Stimulated activated CD8-positive, alpha-beta memory T cell treated with anti-CD3 and anti-CD28 coated beads, Interleukin-4, amount 100 ng/mL, for 1 hour (primary cell): ENCODE results near the gene GNAI1.
"Not testable (repeated sequence)": the region's sequence is repeated elsewhere in the genome, so short reads cannot be mapped to it uniquely, and the experiment has no call there.

Source experiments
- DNase-seq, 2 donors: peaks; one replicate each; pipeline ENCODE4 v3.0.0-alpha.2; 2020; ENCODE audit warnings: low read depth in 2 of 2, low spot score in 1 of 2

Gene GNAI1

DNA sequence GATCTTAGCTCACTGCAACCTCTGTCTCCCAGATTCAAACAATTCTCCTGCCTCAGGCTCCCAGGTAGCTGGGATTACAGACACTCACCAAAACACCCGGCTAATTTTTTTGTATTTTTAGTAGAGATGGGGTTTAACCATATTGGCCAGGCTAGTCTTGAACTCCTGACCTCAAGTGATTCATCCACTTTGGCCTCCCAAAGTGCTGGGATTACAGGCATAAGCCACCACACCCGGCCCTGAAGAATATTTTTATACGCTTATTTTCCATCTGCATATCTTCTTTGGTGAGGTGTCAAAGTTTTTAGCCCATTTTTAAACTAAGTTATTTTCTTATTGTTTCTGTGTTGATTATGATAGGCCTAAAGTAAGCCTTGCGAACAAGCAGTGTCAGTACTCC, 23.1 kb downstream of the GNAI1 start:
- not testable (repeated sequence) for DNase-seq

DNA sequence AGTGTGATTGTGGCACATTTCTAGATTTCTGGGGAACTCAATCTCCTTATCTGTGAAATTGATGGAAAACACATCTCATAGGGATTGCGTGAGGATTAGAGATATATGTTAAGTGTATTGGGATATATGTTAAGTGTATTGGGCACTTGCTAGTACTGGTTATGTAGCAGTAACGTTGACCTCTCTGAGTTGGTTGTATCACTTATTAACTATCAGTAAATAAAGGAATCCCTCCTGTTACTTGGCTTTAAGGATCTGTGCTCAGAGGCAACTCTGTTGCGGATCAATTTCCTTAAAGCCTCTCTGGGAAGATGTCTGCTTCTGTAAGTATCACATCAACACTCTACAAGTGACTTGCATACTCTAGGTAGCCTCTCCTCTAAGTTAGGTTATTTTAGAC, 25.2 kb downstream of the GNAI1 start:
- DNase-seq: no peak

DNA sequence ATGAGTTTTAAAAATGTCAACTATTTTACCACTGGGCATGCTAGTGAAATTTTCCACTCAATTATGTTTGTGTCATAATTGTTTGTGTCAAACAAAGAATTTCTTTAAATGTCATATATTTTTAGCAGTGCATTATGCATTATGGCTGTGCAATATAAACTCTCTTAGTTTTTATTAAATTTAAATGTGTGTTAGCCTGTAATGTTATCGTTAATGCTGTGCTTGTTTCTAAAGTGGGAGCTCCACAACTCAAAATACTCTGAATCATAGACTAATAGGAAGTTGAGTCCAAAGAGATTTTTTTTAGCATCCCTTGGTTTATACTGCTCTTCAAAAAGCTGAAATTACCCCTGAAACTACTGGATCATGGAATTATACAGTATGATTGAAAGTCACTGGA, 26.8 kb downstream of the GNAI1 start:
- no peak for DNase-seq

DNA sequence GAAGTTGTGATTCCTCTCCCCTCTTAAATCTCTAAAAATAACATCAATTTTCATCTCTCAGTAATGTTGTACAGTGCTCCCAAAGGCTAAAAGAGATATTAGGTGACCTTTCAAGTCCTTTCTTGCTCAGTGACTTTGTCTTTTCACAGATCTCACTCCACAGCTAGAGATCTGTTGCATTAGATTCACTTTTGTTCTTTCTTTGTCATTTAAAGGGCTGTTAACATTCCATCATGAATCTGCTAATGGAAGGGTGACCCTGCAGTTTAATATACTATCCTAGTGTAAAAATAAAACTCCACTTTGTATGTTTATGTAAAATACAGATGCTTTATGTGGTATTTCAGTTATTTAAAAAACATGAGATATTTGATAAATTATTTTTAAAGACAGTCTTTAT, 30.5 kb downstream of the GNAI1 start:
- no peak for DNase-seq

DNA sequence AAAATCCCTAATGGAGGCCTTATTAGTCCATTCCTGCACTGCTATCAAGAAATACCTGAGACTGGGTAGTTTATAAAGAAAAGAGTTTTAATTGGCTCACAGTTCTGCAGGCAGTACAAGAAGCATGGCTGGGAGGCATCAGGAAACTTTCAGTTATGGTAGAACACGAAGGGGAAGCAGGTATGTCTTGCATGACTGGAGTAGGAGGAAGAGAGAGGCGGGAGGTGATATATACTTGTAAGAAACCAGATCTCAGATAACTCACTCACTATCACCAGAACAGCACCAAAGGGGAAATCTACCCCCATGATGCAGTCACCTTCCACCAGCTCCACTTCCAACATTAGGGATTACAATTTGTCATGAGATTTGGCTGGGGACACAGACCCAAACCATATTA, 35.8 kb downstream of the GNAI1 start:
- no peak for DNase-seq

DNA sequence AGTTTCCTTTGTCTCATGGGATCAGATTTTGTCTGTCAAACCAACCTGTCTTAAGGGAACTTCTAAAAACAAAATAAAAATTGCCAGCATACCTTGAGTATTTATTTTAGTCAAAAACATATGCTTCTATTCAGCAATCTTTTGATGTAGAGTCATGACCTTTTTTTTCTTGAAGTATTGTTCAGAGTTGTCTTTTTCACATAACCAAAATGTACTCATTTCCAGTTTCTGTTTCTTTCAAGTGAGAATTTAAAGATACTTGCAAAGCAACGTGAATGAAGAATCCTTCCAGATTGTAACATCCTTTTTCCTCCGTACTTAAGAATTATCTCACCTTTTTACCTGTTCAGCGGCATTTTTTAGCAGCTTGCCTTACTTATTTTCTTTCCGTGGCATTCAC, 37.8 kb downstream of the GNAI1 start:
- no peak for DNase-seq

DNA sequence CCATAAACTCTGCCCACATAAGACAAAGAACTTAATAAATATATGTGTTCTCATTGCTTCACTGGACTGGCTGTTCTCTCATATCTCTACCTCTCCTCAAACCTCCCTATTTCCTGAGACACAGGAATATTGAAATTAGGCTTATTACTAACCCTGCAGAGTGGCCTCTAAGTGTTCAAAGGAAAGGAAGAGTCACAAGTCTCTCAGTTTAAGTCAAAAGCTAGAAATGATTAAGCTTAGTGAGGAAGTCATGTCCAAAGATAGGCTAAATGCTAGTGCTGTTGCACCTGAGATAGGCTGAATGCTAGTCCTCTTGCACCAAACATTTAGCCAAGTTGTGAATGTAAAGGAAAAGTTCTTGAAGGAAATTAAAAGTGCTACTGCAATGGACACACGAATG, 41.1 kb downstream of the GNAI1 start:
- DNase-seq: no peak

DNA sequence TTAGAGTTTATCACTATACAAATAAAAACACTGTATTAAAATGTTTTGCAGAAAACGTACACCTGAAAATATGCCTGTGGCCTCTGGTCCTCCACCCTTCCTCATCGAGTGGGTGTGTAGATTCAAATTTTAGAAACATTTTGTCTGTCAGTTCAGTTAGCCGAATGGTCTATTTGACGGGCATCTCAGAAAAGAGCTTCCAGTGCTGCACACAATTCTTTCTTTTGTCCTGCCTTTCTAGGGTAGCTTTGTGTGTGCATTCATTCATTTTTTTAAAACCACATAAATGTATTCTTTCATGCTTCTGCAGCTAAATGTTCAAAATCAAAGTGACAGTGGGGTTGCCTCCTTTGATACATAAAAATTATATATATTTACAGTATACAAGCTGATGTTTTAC, 46.8 kb downstream of the GNAI1 start:
- DNase-seq: no peak

DNA sequence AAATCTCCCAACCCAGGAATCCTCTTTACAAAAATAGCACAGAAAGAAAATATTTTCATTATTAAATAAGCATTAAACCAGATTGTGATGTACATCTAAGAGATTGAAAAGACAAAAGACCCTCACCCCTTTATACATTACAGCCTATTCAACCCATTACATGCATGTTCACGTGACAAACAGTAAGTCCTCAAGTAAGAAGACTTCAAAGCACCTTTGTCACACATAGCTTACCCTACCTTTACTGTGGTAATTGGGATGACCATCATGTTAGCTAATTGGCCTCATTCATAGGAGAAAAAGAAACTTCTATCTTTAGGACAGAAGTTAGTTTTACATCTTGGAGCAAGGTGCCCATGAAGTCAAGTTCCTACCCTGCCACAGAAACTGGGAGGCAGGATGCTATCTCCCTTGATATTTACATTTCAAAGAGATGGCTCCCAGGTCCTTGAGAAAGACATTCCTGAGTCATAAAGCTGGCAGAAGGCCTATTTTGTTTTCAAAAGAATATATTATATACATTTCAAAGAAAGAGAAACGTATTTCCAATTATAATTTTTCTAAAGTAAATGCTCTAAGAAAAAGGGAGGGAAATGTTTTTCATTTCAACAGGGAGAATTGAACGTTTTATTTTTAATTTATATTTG, 48.1 kb downstream of the GNAI1 start:
- no peak for DNase-seq

DNA sequence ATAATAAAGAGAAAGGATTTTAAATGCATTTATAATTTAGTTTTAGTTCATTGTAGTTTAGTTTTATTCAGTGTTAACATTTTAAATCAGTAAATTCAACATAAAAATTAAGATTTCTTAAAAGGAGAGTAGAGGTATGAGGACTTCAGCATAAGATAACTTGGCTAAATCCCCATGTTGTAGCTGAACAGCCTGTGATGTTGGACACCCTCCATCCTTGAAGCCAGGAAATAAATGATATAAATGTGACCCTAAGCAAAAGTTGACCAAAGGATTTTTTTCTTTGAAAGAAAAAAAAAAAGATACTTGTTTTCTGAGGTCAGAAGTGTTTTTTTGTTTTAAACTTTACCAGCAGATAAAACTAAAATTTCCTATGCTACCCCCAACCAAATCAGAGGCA, 48.7 kb downstream of the GNAI1 start:
- DNase-seq: no peak

DNA sequence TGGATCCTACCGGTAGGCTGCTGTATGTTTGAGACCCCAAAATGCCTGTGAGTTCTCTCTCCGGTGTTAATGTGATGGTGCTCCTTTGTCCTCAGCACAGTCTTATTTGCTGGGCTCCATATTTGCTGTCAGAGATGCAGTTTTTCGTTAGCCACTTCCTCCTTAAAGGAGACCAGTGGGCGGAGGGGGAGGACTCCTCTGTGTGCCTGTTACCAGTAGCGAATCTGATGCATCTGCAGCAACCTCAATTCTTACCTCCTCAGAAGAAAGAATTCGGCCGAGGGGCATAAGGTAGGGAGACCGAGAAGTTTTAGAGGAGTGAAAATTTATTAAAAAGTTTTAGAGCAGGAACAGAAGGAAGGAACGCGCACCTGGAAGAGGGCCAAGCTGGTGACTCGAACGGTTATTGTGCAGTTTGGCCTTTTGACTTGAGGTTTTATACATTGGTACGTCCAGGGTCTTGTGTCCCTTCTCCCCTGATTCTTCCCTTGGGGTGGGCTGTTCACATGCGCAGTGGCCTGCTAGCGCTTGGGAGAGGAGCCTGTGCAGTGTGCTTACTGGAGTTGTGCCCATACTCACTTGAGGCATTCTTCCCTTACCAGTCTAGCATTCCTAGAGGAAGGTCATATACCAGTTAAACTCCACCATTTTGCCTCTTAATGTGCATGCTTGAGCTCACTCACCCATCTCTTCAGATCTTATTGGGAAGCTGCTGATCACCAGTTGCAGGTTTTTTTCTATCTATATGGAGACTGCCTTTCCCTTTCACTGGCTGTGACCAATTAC, 49.5 kb downstream of the GNAI1 start:
- no peak for DNase-seq

DNA sequence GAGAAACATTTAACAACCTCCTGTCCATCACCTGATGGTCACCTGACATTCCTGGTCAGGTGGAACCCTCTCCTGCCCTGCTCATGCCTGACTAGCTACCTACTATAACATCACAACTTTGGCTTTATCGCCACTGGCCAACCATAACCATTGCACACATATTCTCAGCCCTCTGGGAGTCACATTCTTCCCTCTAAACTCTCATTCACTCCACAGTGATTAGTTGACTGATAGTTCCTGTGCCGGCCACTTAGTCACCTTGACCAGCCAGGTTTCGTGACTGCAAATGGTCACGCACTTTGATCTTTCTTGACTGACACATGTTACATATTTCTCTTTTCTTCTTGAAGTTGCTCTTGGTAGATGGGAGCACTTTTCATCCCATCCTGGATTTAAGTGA, 50.1 kb downstream of the GNAI1 start:
- no peak for DNase-seq

DNA sequence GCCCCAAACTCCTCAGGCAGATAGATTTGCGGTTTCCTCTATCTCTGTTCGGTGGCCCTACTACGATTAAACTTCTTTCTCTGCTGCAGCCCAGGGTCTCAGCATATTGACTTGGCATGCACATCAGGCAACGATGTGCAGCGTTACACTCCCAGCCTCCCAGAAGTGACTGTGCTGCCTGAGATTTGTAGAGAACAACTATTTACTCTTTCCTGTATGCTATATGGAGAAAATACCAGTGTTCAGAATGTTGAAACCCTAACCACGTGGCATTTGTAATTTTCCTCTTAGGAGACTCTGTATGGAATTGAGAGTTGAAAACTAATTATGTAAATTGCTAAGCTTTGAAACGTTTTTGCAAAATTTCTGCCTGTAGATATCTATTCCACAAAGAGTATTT, 50.9 kb downstream of the GNAI1 start:
- no peak for DNase-seq

DNA sequence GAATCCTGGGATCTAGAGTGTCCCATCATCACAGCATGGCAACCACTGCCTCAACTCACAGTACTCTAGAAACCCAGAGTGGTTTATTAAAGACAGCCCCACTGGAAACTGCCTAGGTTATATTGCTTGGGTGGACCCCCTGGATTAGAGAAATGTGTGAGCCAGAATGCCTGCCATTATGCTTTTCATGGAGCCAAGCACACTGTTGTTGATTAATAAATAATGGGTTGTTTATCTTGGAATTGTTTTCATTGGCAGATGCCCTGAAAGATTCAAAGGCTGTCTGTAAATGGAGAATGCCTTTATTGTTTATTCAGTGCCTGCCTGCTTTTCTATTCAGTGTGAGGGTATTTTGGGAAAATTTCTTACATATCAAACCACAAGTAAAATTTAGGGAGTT, 52.1 kb downstream of the GNAI1 start:
- no peak for DNase-seq

DNA sequence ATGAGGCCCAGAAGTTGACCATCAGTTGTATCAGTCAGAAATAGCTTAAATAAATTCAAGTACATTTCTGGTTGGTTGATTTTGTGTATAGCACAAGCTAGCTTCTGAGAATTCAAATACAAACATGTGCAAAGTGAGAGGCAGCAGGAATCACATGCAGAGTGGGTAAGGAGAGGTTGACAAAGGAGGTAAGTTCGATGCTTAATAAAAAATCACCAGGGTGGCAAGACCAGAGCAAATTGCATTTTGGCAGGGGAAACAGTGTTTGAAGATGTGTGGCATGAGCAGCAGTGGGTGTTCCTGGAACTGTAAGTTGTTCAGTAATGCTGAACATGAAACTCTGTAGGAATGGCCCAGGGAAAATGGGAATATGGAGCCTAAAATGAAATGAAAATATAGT, 52.6 kb downstream of the GNAI1 start:
- no peak for DNase-seq

DNA sequence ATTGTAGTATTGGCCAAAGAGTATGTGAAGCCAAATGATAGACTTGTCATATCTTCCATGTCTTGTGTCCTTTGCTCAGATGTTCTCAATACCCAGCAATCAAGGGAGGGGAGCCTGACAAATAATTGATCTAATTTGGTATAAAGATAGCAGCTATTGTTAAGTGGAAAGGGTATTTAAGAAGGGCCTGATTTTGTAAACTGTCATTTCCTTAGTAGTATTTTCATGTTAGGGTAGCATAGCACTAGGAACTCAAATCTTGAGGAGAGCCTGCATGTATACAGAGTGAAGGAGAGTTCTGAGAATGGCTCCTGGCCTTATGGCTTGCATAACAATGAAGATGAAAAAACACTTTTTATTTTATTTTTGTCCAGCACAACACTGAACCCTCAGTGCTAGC, 53.1 kb downstream of the GNAI1 start:
- no peak for DNase-seq

DNA sequence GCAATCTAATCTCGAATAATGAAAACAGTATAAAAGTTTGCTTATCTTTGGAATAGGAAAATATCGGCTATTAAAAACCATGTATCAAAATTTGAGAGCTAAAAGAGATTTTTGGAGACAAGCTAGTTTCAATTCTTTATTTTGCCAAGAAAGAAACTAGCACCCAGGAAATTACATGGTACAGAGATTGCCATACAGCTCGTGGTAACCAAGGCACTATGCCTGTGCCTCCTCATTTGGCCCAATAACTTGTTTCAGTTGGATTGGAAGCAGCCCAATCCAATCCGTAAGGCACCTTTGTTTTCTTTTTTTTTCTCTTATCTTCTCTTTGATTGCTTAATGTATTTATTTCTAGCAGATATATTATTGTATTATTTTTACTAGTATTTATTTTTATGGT, 55.0 kb downstream of the GNAI1 start:
- no peak for DNase-seq

DNA sequence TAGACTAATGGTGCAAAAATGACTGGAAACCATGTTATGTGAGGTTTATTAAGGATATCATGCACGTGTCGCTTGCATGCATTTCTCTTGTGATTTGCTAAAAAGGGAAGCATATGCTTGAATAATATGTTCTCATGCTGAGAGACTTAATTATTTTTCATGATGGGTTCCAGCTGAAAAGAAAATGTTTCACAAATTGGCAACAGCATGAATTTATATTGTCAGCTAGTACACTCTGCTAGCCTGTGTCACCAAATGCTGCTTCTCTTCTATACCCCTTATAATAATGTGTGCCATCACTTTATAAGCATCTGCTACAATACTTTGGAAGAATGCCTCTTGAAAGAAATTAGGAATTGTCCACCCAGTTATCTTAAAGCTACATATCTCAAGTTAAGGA, 63.0 kb downstream of the GNAI1 start:
- DNase-seq: no peak

DNA sequence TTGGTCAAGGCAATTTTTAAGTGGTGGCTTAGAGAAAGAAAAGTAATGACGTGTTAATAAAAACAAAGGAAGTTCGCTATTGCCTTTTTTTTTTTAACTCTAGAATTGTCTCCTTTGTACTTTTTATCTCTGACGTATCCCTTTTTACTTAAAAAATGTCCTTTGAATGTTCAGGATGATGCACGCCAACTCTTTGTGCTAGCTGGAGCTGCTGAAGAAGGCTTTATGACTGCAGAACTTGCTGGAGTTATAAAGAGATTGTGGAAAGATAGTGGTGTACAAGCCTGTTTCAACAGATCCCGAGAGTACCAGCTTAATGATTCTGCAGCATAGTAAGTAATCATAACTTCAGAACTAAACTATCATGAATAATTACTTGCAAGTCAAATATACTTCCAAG, 64.4 kb downstream of the GNAI1 start:
- no peak for DNase-seq

DNA sequence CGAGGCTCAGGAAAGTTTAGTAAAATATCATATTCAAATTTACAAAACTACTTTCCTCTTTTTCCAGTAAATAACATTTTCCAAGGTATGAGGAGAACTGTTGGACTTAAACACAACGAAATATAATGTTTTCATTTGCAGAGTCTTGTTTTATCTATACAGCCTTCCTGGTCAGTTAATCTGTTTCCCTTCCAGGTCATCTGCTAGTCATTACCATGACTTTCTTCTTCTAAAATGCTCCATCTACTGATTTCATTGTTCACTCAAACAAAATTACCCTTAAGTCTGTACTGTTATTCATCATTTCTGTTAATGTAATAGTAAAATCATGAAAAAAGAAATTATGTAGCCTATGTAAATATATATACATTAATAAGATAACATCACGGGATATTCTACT, 69.8 kb downstream of the GNAI1 start:
- DNase-seq: no peak

DNA sequence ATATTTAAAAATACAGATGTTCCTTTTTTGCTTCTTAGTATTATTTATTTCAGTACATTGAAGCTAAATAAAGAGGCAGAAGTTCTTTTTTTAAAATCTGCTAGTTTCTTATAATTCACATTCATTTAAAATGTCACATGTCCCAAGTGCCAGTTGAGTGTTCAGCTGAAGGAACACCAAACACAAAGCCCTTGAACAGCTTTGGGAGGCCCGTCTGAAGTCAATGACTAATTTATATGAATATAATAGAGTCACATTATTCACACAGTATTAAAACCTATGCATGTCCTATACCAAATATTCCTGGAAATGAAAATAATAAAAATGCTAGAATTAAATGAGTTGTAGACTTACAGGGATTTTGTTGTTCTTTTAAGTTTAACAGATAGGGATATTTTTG, 70.3 kb downstream of the GNAI1 start:
- no peak for DNase-seq

DNA sequence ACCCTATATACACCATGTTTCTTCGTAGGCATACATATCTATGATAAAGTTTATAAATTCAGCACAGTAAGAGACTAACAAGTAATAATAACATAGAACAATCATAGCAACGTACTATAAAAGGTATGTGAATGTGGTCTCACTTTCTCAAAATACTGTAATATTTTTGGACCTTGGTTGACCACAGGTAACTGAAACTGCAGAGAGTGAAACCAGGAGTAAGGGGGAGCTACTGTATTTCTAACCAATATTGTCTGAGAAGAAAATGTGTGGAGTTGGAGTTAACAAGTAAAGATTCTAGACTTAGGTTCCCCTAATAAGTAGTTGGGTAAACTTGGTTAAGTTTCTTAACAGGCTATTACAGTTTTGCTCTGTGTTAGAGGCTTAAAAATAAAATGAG, 72.1 kb downstream of the GNAI1 start:
- no peak for DNase-seq

DNA sequence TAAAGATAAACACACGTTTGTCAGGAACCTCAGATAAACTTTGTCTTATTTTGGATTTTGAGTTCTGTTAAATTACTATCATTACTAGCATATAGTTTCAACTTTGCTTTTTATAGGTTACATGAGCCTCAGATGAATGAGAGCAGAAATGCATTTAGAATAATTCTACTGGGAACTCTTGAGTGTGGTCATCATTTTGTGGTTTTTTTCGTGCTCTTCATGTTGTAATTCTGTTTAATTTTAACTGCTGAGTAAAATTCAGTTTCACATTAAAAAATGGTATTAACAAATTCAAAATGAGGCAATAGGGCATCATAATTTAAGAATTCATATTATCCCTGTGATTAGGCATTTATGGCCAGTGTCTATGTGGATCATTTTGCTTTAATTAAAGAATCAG, 72.9 kb downstream of the GNAI1 start:
- DNase-seq: no peak
